Activated T-cell treated with anti-CD3 and anti-CD28 coated beads for 24 hours (primary cell): Measurements from ENCODE around the gene RPS6KA1.
A peak's percentile ranks its signal among the peaks of the same experiment; 100 is the strongest.
"Not testable (repeated sequence)": the region's sequence is repeated elsewhere in the genome, so short reads cannot be mapped to it uniquely, and the experiment has no call there.

ENCODE experiments used
- DNase-seq: peaks from one replicate; pipeline ENCODE4 v3.0.0-alpha.2; 2020; ENCODE audit warnings: low read depth

Gene RPS6KA1

GRCh38 chr1:26555550-26555981 is 26.0 kb downstream of the RPS6KA1 start:
- no peak for DNase-seq

- no peak for DNase-seq
Measured at GRCh38 chr1:26556111-26556510, 26.6 kb downstream of the RPS6KA1 start.

GRCh38 chr1:26557008-26557407 is 27.4 kb downstream of the RPS6KA1 start:
- no peak for DNase-seq

GRCh38 chr1:26558685-26559048 is 29.1 kb downstream of the RPS6KA1 start:
- DNase-seq = no peak

- DNase-seq = no peak
Measured at GRCh38 chr1:26560403-26560780, 30.8 kb downstream of the RPS6KA1 start.

GRCh38 chr1:26570287-26570686 is 40.7 kb downstream of the RPS6KA1 start:
- DNase-seq = no peak

GRCh38 chr1:26571381-26571780 is 41.8 kb downstream of the RPS6KA1 start:
- no peak for DNase-seq

- DNase-seq = no peak
Measured at GRCh38 chr1:26574018-26574417, 44.5 kb downstream of the RPS6KA1 start.

- no peak for DNase-seq
Measured at GRCh38 chr1:26574719-26575251, 45.2 kb downstream of the RPS6KA1 start.

- DNase-seq = no peak
Measured at GRCh38 chr1:26575348-26575747, 45.8 kb downstream of the RPS6KA1 start.

GRCh38 chr1:26578167-26578566 is 48.6 kb downstream of the RPS6KA1 start:
- no peak for DNase-seq

GRCh38 chr1:26579681-26580111 is 50.1 kb downstream of the RPS6KA1 start:
- no peak for DNase-seq

GRCh38 chr1:26580116-26580515 is 50.6 kb downstream of the RPS6KA1 start:
- DNase-seq = peak; percentile 18

GRCh38 chr1:26581287-26581651 is 51.7 kb downstream of the RPS6KA1 start:
- DNase-seq = no peak

- DNase-seq = no peak
Measured at GRCh38 chr1:26582053-26582835, 52.7 kb downstream of the RPS6KA1 start.

GRCh38 chr1:26582836-26583460 is 53.4 kb downstream of the RPS6KA1 start:
- DNase-seq = peak; percentile 72

- DNase-seq = peak; percentile 32
Measured at GRCh38 chr1:26583646-26584485, 54.3 kb downstream of the RPS6KA1 start.

- not testable (repeated sequence) for DNase-seq
Measured at GRCh38 chr1:26584588-26584987, 55.0 kb downstream of the RPS6KA1 start.

- no peak for DNase-seq
Measured at GRCh38 chr1:26585471-26585870, 55.9 kb downstream of the RPS6KA1 start.

GRCh38 chr1:26593385-26593784 is 63.8 kb downstream of the RPS6KA1 start:
- no peak for DNase-seq

GRCh38 chr1:26594593-26594992 is 65.0 kb downstream of the RPS6KA1 start:
- DNase-seq = not testable (repeated sequence)

- DNase-seq = no peak
Measured at GRCh38 chr1:26597629-26598039, 68.1 kb downstream of the RPS6KA1 start.

- no peak for DNase-seq
Measured at GRCh38 chr1:26598890-26599289, 69.3 kb downstream of the RPS6KA1 start.
